HepG2 (cell line): Measurements from ENCODE around the gene RXRG.

ENCODE experiments used
- CTCF ChIP-seq: sonication (generic); formaldehyde crosslinking; IDR thresholded peaks from 2 replicates; pipeline ENCODE4 v1.5.0; 2020; ENCODE audit warnings: mild to moderate bottlenecking, missing genetic modification reagents, moderate library complexity
- JUND ChIP-seq: sonication (generic); formaldehyde crosslinking; IDR thresholded peaks from 2 replicates; pipeline ENCODE4 v1.8.0; 2022; ENCODE audit warnings: mild to moderate bottlenecking, missing genetic modification reagents
- MAX ChIP-seq: IDR thresholded peaks from 2 replicates; pipeline ENCODE4 v1.6.1; 2012; ENCODE audit warnings: inconsistent platforms
- PAXIP1 ChIP-seq: sonication (generic); formaldehyde crosslinking; conservative IDR thresholded peaks from 2 replicates; pipeline ENCODE4 v1.4.0; 2020; ENCODE audit warnings: mild to moderate bottlenecking, missing genetic modification reagents, moderate library complexity
- POLR2AphosphoS2 ChIP-seq: IDR thresholded peaks from 2 replicates; pipeline ENCODE4 v1.6.1; 2011; ENCODE audit warnings: low read depth, low read length, improper control_type of control experiment
- TRIM22 ChIP-seq: fragments of 450-650 bp; IDR thresholded peaks from 2 replicates; pipeline ENCODE4 v1.6.1; 2017
- ZBTB10 ChIP-seq: sonication (generic); formaldehyde crosslinking; IDR thresholded peaks from 2 replicates; pipeline ENCODE4 v1.4.0; 2020; ENCODE audit warnings: missing genetic modification reagents, borderline replicate concordance
- ZBTB49 ChIP-seq: sonication (generic); formaldehyde crosslinking; IDR thresholded peaks from 2 replicates; pipeline ENCODE4 v1.4.0; 2020; ENCODE audit warnings: missing genetic modification reagents, borderline replicate concordance

GRCh38 chr1:165445388-165445787 is 462 bp upstream of the RXRG start:
- TF ChIP-seq ZBTB10 (CRISPR knock-in tag) (no peak), TRIM22 (no peak), CTCF (CRISPR knock-in tag) (no peak), MAX (no peak), PAXIP1 (CRISPR knock-in tag) (no peak), JUND (no peak), ZBTB49 (CRISPR knock-in tag) (no peak), POLR2AphosphoS2 (no peak)
